GM13976 (cell line): ENCODE results near the gene MYPN.

Experiments used
- DNase-seq: peaks from one replicate; pipeline ENCODE4 v3.0.0; 2012; ENCODE audit warnings: low spot score
- CTCF ChIP-seq: IDR thresholded peaks from 2 replicates; pipeline ENCODE4 v1.5.1; 2012; ENCODE audit warnings: borderline replicate concordance, mild to moderate bottlenecking; ENCODE audit not compliant: insufficient read depth; ENCODE audit errors: extremely low read depth, missing control alignments, control extremely low read depth
- in situ Hi-C: fragments of 300-500 bp; cut with MboI; formaldehyde crosslinking; loops from one replicate; pipeline ENCODE4 v1.12.0; 2022; ENCODE audit warnings: low sequenced_read_pairs, mixed read lengths, inconsistent platforms; ENCODE audit not compliant: unreplicated experiment

The MYPN gene

GRCh38 chr10:68105820-68106219, 3.5 kb upstream of the MYPN start:
- DNase-seq, result no peak
- in situ Hi-C loops, result no loop called here
- TF ChIP-seq CTCF, result no peak

- DNase-seq, result no peak
- no peak for TF ChIP-seq CTCF
- in situ Hi-C loops, result no loop called here
Measured at GRCh38 chr10:68106656-68107055, 2.6 kb upstream of the MYPN start.

- TF ChIP-seq CTCF, result no peak
- DNase-seq, result no peak
- in situ Hi-C loops, result no loop called here
Measured at GRCh38 chr10:68107651-68108050, 1.6 kb upstream of the MYPN start.

- in situ Hi-C loops, result no loop called here
- no peak for DNase-seq
- TF ChIP-seq CTCF, result no peak
Measured at GRCh38 chr10:68108051-68108450, 1.2 kb upstream of the MYPN start.

GRCh38 chr10:68108653-68109052, 635 bp upstream of the MYPN start:
- no peak for TF ChIP-seq CTCF
- in situ Hi-C loops, result no loop called here
- DNase-seq, result no peak

- TF ChIP-seq CTCF, result no peak
- in situ Hi-C loops, result no loop called here
- DNase-seq, result no peak
Measured at GRCh38 chr10:68110027-68110426, 739 bp downstream of the MYPN start.

- DNase-seq, result no peak
- no peak for TF ChIP-seq CTCF
- in situ Hi-C loops, result no loop called here
Measured at GRCh38 chr10:68111584-68111983, 2.3 kb downstream of the MYPN start.
